ENCODE measurements around the gene IFIT3.
"Not testable (repeated sequence)": the region's sequence is repeated elsewhere in the genome, so short reads cannot be mapped to it uniquely, and the experiment has no call there.

IFIT3 gene

DNA sequence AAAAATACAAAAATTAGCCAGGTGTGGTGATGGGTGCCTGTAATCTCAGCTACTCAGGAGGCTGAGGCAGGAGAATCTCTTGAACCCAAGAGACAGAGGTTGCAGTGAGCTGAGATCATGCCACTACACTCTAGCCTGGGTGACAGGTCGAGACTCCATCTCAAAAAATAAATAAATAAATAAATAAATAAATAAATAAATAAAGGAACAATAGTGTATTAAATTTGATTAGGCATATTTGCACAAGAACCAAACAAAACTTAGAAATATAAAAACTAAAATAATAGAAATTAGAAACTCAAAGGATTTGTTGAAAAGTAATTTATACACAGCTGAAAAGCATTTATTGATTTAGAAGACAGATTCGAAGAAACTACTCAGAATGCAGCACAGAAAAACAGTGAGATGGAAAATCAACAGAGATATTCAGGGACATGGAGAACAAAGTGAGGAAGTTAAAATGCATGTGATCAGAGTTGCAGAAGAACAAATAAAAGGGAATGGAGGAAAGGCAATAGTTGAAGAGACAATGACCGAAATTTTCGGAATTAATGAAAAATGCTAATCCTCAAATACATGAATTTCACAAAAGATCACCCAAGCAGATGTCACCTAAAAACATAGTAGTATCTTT lies 17.7 kb downstream of the IFIT3 start:
- Histone ChIP-seq H3K4me3 (ENCODE audit: insufficient read length, low read depth) (no peak overlapping the region), H3K36me3 (ENCODE audit: insufficient read depth, insufficient read length, low read length) (no peaks in the 10 kb centered on the region), H3K4me1 (ENCODE audit: insufficient read depth, insufficient read length) (no peaks in the 10 kb centered on the region), H3K27me3 (ENCODE audit: insufficient read depth, insufficient read length) (no peaks in the 10 kb centered on the region), H3K9ac (ENCODE audit: insufficient read length, low read depth) (no peak overlapping the region), H3K9me3 (ENCODE audit: insufficient read depth, low read length) (no peaks in the 10 kb centered on the region)
- no peak for DNase-seq (ENCODE audit: low read depth, low spot score)
- TF ChIP-seq YY1 (IDR thresholded peaks at IDR 0.05; ENCODE audit: insufficient read depth, insufficient read length) (no peak), ZNF274 (IDR thresholded peaks at IDR 0.05; ENCODE audit: low read depth, low read length) (no peak), SUZ12 (IDR thresholded peaks at IDR 0.05; ENCODE audit: extremely low read depth, insufficient read depth, insufficient read length) (no peak)

DNA sequence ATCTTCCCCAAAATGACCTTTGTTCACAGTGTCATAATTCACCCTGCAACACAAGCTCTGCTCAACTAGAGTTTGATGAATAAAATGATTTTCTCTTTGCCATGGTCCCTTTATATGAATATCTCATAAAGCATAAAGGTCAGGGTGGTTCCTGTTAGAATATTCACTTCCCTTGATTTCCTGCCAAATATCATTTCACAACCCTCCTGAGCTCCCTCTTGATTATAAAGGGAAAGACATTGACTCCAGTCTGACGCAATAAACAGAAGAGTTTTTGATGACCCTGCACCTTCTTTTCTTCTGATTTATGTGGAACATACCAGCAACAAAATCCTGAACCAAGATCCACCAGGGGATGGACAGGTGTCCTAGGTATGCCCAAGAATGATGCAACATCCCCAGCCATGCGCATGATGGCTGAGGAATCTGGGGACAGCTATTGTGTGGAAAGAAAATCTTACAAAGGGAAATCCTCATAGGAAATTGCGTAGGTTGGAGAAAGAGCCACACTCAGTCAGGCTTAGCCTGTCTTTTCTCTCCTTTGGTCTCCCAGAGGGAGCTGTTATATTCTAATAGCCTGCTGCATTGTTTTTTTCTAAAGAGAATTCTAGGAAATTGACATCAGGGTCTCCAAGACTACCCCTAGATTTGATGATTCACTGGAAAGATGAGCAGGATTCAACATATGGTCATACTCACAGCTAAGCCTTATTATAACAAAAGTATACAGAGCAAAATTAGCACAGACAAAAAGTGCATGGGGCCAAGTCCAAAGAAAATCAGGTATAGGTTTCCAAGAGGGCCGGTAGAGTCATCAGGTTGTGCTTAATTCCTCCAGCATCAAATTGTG lies 18.8 kb downstream of the IFIT3 start:
- H3K4me1 ChIP-seq (ENCODE audit: insufficient read depth, insufficient read length): no peaks in the 10 kb centered on the region
- peak; percentile 32 for DNase-seq (ENCODE audit: low read depth, low spot score)
- TF ChIP-seq YY1 (IDR thresholded peaks at IDR 0.05; ENCODE audit: insufficient read depth, insufficient read length): no peak
- TF ChIP-seq SUZ12 (IDR thresholded peaks at IDR 0.05; ENCODE audit: extremely low read depth, insufficient read depth, insufficient read length): no peak
- no peak for TF ChIP-seq ZNF274 (IDR thresholded peaks at IDR 0.05; ENCODE audit: low read depth, low read length)
- no peaks in the 10 kb centered on the region for H3K27me3 ChIP-seq (ENCODE audit: insufficient read depth, insufficient read length)
- H3K36me3 ChIP-seq (ENCODE audit: insufficient read depth, insufficient read length, low read length): no peaks in the 10 kb centered on the region
- no peaks in the 10 kb centered on the region for H3K9me3 ChIP-seq (ENCODE audit: insufficient read depth, low read length)
- no peak overlapping the region for H3K9ac ChIP-seq (ENCODE audit: insufficient read length, low read depth)
- no peak overlapping the region for H3K4me3 ChIP-seq (ENCODE audit: insufficient read length, low read depth)

DNA sequence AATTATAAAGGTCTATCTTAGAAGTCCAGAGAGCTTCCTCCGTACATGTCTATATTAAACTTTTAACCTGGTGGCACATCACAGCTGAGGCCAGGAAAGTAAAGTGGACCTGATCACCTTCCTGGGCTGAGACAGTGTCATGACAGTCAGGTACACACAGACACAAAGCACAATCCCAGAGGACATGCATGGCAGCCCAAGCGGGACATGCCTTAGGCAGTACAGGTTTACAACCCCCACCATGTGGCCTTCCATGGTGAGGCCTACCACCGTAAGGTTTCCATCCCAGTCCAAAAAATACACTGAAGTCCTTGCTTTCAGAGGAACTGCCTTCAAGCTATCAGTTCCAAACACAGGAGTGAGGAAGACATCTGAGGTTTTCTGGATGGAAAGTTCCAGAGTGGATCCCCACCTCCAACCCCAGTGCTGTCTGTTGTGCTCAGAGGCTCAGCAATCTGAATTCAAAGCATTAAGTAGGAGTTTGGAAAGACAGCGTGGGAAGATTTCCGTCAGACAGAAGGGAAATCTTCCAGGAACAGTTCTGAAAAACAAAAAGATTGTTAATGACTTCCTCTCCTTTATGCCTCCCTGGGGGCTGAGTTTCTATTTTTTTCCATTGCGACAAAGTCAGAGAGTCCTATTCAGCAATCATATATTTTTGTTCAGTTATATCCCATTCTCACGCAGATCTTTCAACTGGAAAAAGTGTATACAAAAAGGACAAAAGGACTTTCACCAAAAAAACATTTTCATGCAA lies 20.1 kb downstream of the IFIT3 start:
- no peaks in the 10 kb centered on the region for H3K4me1 ChIP-seq (ENCODE audit: insufficient read depth, insufficient read length)
- no peak overlapping the region for H3K4me3 ChIP-seq (ENCODE audit: insufficient read length, low read depth)
- TF ChIP-seq SUZ12 (IDR thresholded peaks at IDR 0.05; ENCODE audit: extremely low read depth, insufficient read depth, insufficient read length): no peak
- no peak for TF ChIP-seq YY1 (IDR thresholded peaks at IDR 0.05; ENCODE audit: insufficient read depth, insufficient read length)
- no peak for TF ChIP-seq ZNF274 (IDR thresholded peaks at IDR 0.05; ENCODE audit: low read depth, low read length)
- no peaks in the 10 kb centered on the region for H3K36me3 ChIP-seq (ENCODE audit: insufficient read depth, insufficient read length, low read length)
- no peaks in the 10 kb centered on the region for H3K9me3 ChIP-seq (ENCODE audit: insufficient read depth, low read length)
- H3K9ac ChIP-seq (ENCODE audit: insufficient read length, low read depth): no peak overlapping the region
- H3K27me3 ChIP-seq (ENCODE audit: insufficient read depth, insufficient read length): no peaks in the 10 kb centered on the region
- no peak for DNase-seq (ENCODE audit: low read depth, low spot score)

DNA sequence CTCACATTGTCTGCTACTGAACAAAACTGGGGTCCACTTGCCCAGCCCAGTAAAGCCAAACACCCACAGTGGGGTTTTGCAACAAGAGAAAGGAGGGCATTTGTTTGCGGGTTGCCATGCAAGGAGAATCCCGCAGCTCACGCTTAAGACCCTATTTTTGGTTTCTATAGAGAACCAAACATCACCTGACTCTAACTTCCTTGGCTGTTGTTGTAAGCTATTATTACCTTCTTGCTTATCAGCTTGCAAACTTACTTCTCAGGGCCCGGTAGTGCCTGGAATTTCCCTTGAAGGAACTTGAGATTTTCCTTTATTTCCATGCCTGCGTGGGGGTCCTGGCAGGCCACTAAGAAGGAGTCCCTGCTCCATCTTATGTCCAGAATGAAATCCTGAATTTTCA lies 20.7 kb downstream of the IFIT3 start:
- TF ChIP-seq ZNF274 (IDR thresholded peaks at IDR 0.05; ENCODE audit: low read depth, low read length): no peak
- DNase-seq (ENCODE audit: low read depth, low spot score): no peak
- H3K27me3 ChIP-seq (ENCODE audit: insufficient read depth, insufficient read length): no peaks in the 10 kb centered on the region
- H3K4me3 ChIP-seq (ENCODE audit: insufficient read length, low read depth): no peak overlapping the region
- no peaks in the 10 kb centered on the region for H3K4me1 ChIP-seq (ENCODE audit: insufficient read depth, insufficient read length)
- no peaks in the 10 kb centered on the region for H3K36me3 ChIP-seq (ENCODE audit: insufficient read depth, insufficient read length, low read length)
- H3K9ac ChIP-seq (ENCODE audit: insufficient read length, low read depth): no peak overlapping the region
- no peaks in the 10 kb centered on the region for H3K9me3 ChIP-seq (ENCODE audit: insufficient read depth, low read length)

DNA sequence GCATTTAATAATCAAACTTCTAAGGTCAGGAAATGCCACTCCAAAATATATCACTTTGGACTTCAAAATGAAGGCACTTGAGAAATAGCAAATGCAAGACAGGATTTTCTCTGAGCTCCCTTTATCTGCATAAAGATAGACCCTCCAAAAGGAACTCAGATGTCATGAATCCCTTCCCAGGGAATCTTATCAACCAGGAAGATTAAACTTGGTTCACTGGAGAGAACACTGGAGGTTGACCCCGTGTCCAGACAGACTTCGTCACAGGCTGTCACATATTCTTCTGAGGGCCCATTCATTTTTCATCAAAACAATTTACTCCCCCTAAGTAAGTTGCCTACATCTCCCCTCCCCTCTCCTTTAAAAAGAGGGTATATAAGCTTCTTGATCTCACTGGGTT lies 21.2 kb downstream of the IFIT3 start:
- Histone ChIP-seq H3K4me1 (ENCODE audit: insufficient read depth, insufficient read length) (no peaks in the 10 kb centered on the region), H3K4me3 (ENCODE audit: insufficient read length, low read depth) (no peak overlapping the region), H3K9ac (ENCODE audit: insufficient read length, low read depth) (no peak overlapping the region), H3K36me3 (ENCODE audit: insufficient read depth, insufficient read length, low read length) (no peaks in the 10 kb centered on the region), H3K9me3 (ENCODE audit: insufficient read depth, low read length) (no peaks in the 10 kb centered on the region), H3K27me3 (ENCODE audit: insufficient read depth, insufficient read length) (no peaks in the 10 kb centered on the region)
- TF ChIP-seq ZNF274 (IDR thresholded peaks at IDR 0.05; ENCODE audit: low read depth, low read length) (no peak), SUZ12 (IDR thresholded peaks at IDR 0.05; ENCODE audit: extremely low read depth, insufficient read depth, insufficient read length) (no peak), YY1 (IDR thresholded peaks at IDR 0.05; ENCODE audit: insufficient read depth, insufficient read length) (no peak)
- DNase-seq (ENCODE audit: low read depth, low spot score): no peak

DNA sequence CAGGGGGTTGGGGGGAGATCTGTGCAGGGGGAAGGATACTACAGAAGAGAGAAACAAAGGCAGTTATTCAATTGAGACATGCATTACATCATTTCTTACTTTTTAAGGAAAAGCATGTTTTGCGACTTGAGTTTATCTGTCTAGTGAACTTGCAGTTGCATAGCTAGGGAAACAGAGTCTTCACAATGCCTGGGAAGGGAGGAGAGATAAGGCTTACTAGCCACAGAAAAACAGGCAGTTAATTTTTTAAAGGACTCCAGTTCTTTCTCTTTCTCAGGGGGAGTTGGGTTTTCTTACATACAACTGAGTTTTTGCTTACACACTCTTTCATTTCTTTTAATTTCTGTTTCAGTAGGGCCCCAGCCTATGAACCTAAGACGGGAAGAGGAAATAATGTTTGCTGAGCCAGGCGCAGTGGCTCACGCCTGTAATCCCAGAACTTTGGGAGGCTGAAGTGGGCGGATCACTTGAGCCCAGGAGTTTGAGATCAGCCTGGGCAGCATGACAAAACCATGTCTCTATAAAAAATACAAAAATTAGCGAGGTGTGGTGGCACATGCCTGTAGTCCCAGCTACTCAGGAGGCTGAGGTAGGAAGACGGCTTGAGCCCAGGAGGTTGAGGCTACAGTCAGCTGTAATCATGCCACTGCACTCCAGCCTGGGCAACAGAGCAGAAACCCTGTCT lies 23.0 kb downstream of the IFIT3 start:
- H3K4me1 ChIP-seq (ENCODE audit: insufficient read depth, insufficient read length); DNase-seq (ENCODE audit: low read depth, low spot score): not testable (repeated sequence)

DNA sequence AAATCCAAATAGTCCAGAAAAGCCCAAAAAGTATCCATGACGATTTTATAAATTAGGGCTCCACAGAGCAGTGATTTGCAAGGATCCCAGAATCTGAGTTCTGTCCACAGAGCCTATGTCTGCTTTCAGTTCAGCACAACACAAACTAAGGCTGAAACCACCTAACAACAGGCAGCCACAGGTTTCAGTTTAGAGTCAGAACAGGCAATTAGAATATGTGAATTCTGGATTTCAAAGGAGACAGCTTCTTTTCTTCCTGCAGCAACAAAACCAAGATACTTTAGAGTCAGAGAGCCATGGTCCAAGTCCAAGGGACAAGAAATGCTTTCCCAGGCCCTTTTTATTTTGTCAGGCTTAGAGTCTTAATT lies 23.6 kb downstream of the IFIT3 start:
- no peak for DNase-seq (ENCODE audit: low read depth, low spot score)
- Histone ChIP-seq H3K4me1 (ENCODE audit: insufficient read depth, insufficient read length) (no peaks in the 10 kb centered on the region), H3K27me3 (ENCODE audit: insufficient read depth, insufficient read length) (no peaks in the 10 kb centered on the region), H3K36me3 (ENCODE audit: insufficient read depth, insufficient read length, low read length) (no peaks in the 10 kb centered on the region), H3K4me3 (ENCODE audit: insufficient read length, low read depth) (no peak overlapping the region), H3K9ac (ENCODE audit: insufficient read length, low read depth) (no peak overlapping the region), H3K9me3 (ENCODE audit: insufficient read depth, low read length) (no peaks in the 10 kb centered on the region)
- TF ChIP-seq SUZ12 (IDR thresholded peaks at IDR 0.05; ENCODE audit: extremely low read depth, insufficient read depth, insufficient read length): no peak
- no peak for TF ChIP-seq ZNF274 (IDR thresholded peaks at IDR 0.05; ENCODE audit: low read depth, low read length)
- TF ChIP-seq YY1 (IDR thresholded peaks at IDR 0.05; ENCODE audit: insufficient read depth, insufficient read length): no peak

More for the DNA sequence above, 23.0 kb downstream of the IFIT3 start:
- not testable (repeated sequence) for H3K4me3 ChIP-seq (ENCODE audit: insufficient read length, low read depth); H3K36me3 ChIP-seq (ENCODE audit: insufficient read depth, insufficient read length, low read length); H3K9me3 ChIP-seq (ENCODE audit: insufficient read depth, low read length); H3K27me3 ChIP-seq (ENCODE audit: insufficient read depth, insufficient read length); H3K9ac ChIP-seq (ENCODE audit: insufficient read length, low read depth)

Measured in NT2/D1 (cell line).